Embryonic facial prominence (tissue), 1 donor: Measurements from ENCODE around the gene MAN2B2.

Source experiments
- DNase-seq: peaks from one replicate; pipeline ENCODE4 v3.0.0-alpha.2; 2016; ENCODE audit errors: extremely low spot score

MAN2B2 gene

GRCh38 chr4:6594826-6595355 is 19.9 kb downstream of the MAN2B2 start:
- DNase-seq, result no peak

GRCh38 chr4:6595897-6596537 is 21.0 kb downstream of the MAN2B2 start:
- no peak for DNase-seq

- no peak for DNase-seq
These were observed 22.0 kb downstream of the MAN2B2 start for GRCh38 chr4:6596948-6597347.

- no peak for DNase-seq
These were observed 23.1 kb downstream of the MAN2B2 start for GRCh38 chr4:6598127-6598526.

GRCh38 chr4:6598641-6599040 is 23.7 kb downstream of the MAN2B2 start:
- no peak for DNase-seq

GRCh38 chr4:6601661-6602250 is 26.8 kb downstream of the MAN2B2 start:
- no peak for DNase-seq

- DNase-seq, result no peak
These were observed 27.3 kb downstream of the MAN2B2 start for GRCh38 chr4:6602289-6602688.

- DNase-seq, result no peak
These were observed 28.1 kb downstream of the MAN2B2 start for GRCh38 chr4:6603128-6603527.

- DNase-seq, result no peak
These were observed 30.1 kb downstream of the MAN2B2 start for GRCh38 chr4:6605114-6605513.

- no peak for DNase-seq
These were observed 30.6 kb downstream of the MAN2B2 start for GRCh38 chr4:6605605-6606004.

- no peak for DNase-seq
These were observed 31.7 kb downstream of the MAN2B2 start for GRCh38 chr4:6606465-6607235.

GRCh38 chr4:6607368-6608055 is 32.5 kb downstream of the MAN2B2 start:
- no peak for DNase-seq

GRCh38 chr4:6608758-6609414 is 33.9 kb downstream of the MAN2B2 start:
- no peak for DNase-seq

- no peak for DNase-seq
These were observed 34.6 kb downstream of the MAN2B2 start for GRCh38 chr4:6609415-6610079.

GRCh38 chr4:6610856-6611430 is 36.0 kb downstream of the MAN2B2 start:
- no peak for DNase-seq

GRCh38 chr4:6612961-6613675 is 38.1 kb downstream of the MAN2B2 start:
- no peak for DNase-seq

GRCh38 chr4:6613676-6614651 is 39.0 kb downstream of the MAN2B2 start:
- no peak for DNase-seq

- DNase-seq, result no peak
These were observed 39.8 kb downstream of the MAN2B2 start for GRCh38 chr4:6614701-6615230.
